ENCODE results near the gene DAAM2.

Gene DAAM2

DNA sequence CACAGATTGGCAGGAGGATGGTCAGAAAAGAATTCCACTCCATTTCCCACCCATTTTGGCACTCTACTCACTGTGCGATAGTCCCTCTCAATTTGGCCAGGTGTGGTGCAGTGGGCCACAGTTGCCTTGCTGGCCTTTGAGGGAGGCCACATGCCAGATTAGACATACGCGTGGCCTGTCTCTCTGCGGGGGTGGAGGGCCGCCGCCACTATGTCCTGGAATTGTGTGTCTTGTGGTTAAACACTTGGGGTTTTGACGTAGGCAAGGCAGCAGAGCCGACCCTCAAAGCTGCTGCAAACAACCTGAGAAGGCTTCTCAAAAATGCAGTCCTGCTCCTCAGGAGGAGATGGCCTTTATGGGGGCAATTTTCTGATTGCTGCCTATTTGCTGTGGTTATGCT lies 4.9 kb upstream of the DAAM2 start:
- TF ChIP-seq ARNT (IDR thresholded peaks at IDR 0.05) (no peak), CTBP1 (IDR thresholded peaks at IDR 0.05; ENCODE audit: borderline replicate concordance) (no peak), SP1 (IDR thresholded peaks at IDR 0.05) (no peak), FOXK2 (IDR thresholded peaks at IDR 0.05) (no peak), BHLHE40 (IDR thresholded peaks at IDR 0.05; ENCODE audit: borderline replicate concordance) (no peak), ZNF384 (IDR thresholded peaks at IDR 0.05) (no peak), ELF4 (IDR thresholded peaks at IDR 0.05) (no peak), HDGF (IDR thresholded peaks at IDR 0.05; ENCODE audit: borderline replicate concordance) (no peak), TARDBP (IDR thresholded peaks at IDR 0.05) (no peak), LEF1 (IDR thresholded peaks at IDR 0.05; ENCODE audit: borderline replicate concordance) (no peak), SUZ12 (IDR thresholded peaks at IDR 0.05) (no peak), FOXA1 (IDR thresholded peaks at IDR 0.05) (no peak), L3MBTL2 (conservative IDR thresholded peaks at IDR 0.05) (no peak)
- TF ChIP-seq, protein P1, sequence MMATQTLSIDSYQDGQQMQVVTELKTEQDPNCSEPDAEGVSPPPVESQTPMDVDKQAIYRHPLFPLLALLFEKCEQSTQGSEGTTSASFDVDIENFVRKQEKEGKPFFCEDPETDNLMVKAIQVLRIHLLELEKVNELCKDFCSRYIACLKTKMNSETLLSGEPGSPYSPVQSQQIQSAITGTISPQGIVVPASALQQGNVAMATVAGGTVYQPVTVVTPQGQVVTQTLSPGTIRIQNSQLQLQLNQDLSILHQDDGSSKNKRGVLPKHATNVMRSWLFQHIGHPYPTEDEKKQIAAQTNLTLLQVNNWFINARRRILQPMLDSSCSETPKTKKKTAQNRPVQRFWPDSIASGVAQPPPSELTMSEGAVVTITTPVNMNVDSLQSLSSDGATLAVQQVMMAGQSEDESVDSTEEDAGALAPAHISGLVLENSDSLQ (IDR thresholded peaks at IDR 0.05), result no peak
- DNase-seq (ENCODE audit: extremely low spot score), result no peak
- CTCF ChIA-PET, result no interaction called here
- POLR2A ChIA-PET, result no interaction called here

GRCh38 chr6:39790772-39791171 lies 1.4 kb upstream of the DAAM2 start:
- TF ChIP-seq FOXK2 (IDR thresholded peaks at IDR 0.05), result no peak
- TF ChIP-seq SUZ12 (IDR thresholded peaks at IDR 0.05), result no peak
- TF ChIP-seq SP1 (IDR thresholded peaks at IDR 0.05), result no peak
- no peak for TF ChIP-seq NFRKB (IDR thresholded peaks at IDR 0.05)
- ChIA-PET CTCF (no interaction called here), POLR2A (no interaction called here)
- no peak for DNase-seq (ENCODE audit: extremely low spot score)

DNA sequence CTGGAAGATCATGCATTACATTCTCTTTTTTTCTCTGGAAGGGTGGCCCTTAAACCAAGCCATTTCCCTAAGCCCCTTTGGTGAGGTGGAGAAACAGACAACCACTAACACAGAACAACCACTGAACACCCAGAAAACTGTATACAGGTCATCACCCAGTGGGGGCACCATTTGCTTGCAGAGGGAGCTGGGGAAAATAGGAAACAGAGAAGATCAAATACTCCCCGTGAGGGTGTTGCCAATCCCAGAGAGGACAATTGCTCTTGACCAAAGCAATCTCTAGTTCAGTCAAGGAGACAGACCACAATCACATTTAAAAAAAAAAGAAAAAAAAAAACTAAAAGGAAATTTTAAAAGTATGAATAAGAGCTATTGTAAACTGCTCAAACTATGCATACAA lies 865 bp upstream of the DAAM2 start:
- TF ChIP-seq ZNF384 (IDR thresholded peaks at IDR 0.05) (no peak), LEF1 (IDR thresholded peaks at IDR 0.05; ENCODE audit: borderline replicate concordance) (no peak), FOXM1 (IDR thresholded peaks at IDR 0.05; ENCODE audit: borderline replicate concordance) (no peak), FOXK2 (IDR thresholded peaks at IDR 0.05) (no peak), L3MBTL2 (conservative IDR thresholded peaks at IDR 0.05) (no peak), FOXA1 (IDR thresholded peaks at IDR 0.05) (no peak), BHLHE40 (IDR thresholded peaks at IDR 0.05; ENCODE audit: borderline replicate concordance) (no peak), TARDBP (IDR thresholded peaks at IDR 0.05) (no peak), SP1 (IDR thresholded peaks at IDR 0.05) (no peak), SUZ12 (IDR thresholded peaks at IDR 0.05) (no peak), ARNT (IDR thresholded peaks at IDR 0.05) (no peak), ELF4 (IDR thresholded peaks at IDR 0.05) (no peak), HDGF (IDR thresholded peaks at IDR 0.05; ENCODE audit: borderline replicate concordance) (no peak), CTBP1 (IDR thresholded peaks at IDR 0.05; ENCODE audit: borderline replicate concordance) (no peak), NFRKB (IDR thresholded peaks at IDR 0.05) (no peak)
- TF ChIP-seq, protein P1 (IDR thresholded peaks at IDR 0.05), result no peak
- ChIA-PET POLR2A (no interaction called here), CTCF (interaction anchor here (0.7 to 1.0 kb wide), 2 partner anchors 37 to 1126 kb away, joined by 3 to 5 read pairs; no protein-coding TSS in a partner anchor)
- no peak for DNase-seq (ENCODE audit: extremely low spot score)

DNA sequence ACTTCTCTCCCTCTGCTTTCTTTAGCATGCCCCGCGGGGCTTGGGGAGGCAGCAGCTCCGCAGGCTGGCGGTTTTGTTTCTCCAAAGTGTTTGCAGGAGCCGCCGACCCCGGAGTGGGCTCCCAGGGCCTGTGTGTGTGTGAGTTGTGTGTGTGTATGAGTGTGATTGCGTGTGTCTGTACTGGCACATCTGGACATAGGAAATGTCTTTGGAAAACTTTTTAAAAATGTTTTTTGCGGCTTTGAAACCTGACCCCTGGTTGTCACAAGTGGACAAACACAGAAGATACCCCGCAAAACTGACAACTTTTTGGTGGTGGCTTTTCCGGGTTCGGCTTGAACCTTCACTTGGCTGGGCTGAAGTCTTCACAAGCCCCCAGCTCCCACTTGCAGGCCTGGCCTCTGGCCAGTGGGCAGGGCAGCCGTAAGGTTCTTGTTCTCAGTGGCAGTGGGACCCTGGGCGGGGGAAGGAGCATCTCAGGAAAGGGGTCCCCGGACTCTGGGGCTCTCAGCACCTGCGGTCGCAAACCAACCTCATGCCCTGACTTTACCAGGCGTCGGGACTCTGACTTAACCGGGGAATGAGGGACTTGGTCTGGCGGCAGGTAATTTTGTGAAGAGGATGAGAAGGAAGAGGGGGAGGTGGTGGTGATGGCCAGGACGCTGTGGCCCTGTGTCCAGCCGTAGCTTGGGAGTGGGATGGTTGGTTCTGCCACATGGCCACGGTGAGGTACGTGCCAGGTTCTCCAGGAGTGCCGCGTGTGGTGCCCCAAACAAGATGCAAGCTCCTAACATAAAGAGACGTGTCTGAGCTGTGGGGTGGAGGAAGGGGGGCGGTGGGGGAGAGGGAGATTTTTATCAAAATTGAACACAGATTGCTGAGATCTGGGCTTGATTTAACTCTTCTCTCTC lies 619 bp downstream of the DAAM2 start:
- CTCF ChIA-PET, result no interaction called here
- TF ChIP-seq, protein P1 (IDR thresholded peaks at IDR 0.05), result no peak
- no peak for TF ChIP-seq SP1 (IDR thresholded peaks at IDR 0.05)
- no peak for TF ChIP-seq CTBP1 (IDR thresholded peaks at IDR 0.05; ENCODE audit: borderline replicate concordance)
- no peak for TF ChIP-seq ZNF384 (IDR thresholded peaks at IDR 0.05)
- no peak for TF ChIP-seq FOXM1 (IDR thresholded peaks at IDR 0.05; ENCODE audit: borderline replicate concordance)
- no peak for TF ChIP-seq SUZ12 (IDR thresholded peaks at IDR 0.05)
- TF ChIP-seq NFRKB (IDR thresholded peaks at IDR 0.05), result no peak
- TF ChIP-seq TARDBP (IDR thresholded peaks at IDR 0.05), result no peak
- no peak for TF ChIP-seq FOXA1 (IDR thresholded peaks at IDR 0.05)
- no peak for TF ChIP-seq ELF4 (IDR thresholded peaks at IDR 0.05)
- TF ChIP-seq ARNT (IDR thresholded peaks at IDR 0.05), result no peak
- TF ChIP-seq FOXK2 (IDR thresholded peaks at IDR 0.05), result no peak
- TF ChIP-seq L3MBTL2 (conservative IDR thresholded peaks at IDR 0.05), result no peak
- no peak for TF ChIP-seq HDGF (IDR thresholded peaks at IDR 0.05; ENCODE audit: borderline replicate concordance)
- TF ChIP-seq LEF1 (IDR thresholded peaks at IDR 0.05; ENCODE audit: borderline replicate concordance), result no peak
- TF ChIP-seq BHLHE40 (IDR thresholded peaks at IDR 0.05; ENCODE audit: borderline replicate concordance), result no peak
- POLR2A ChIA-PET, result no interaction called here
- DNase-seq (ENCODE audit: extremely low spot score), result no peak

DNA sequence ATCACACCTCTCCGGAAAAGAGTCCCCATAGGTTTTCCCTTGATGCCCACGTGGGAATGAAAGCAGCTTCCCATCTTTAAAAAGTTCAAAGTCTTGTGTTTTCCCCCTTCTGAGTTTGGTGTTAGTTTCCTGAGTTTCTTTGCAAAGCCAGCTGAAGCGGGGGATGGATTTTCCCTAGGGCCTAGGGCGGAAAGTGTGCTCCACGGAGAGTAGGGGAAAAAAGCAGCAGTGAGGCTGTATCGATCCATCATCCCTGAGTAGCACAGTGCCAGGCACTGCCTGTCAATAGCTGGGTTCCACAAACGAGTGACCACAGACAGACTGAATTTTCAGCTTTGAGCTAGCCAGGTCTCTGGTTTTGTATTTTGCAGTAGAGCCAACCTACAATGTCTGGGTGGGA lies 1.3 kb downstream of the DAAM2 start:
- ChIA-PET POLR2A (no interaction called here), CTCF (no interaction called here)
- DNase-seq (ENCODE audit: extremely low spot score), result no peak
- no peak for TF ChIP-seq LEF1 (IDR thresholded peaks at IDR 0.05; ENCODE audit: borderline replicate concordance)
- no peak for TF ChIP-seq FOXA1 (IDR thresholded peaks at IDR 0.05)
- TF ChIP-seq FOXM1 (IDR thresholded peaks at IDR 0.05; ENCODE audit: borderline replicate concordance), result no peak
- no peak for TF ChIP-seq ZNF384 (IDR thresholded peaks at IDR 0.05)
- no peak for TF ChIP-seq HDGF (IDR thresholded peaks at IDR 0.05; ENCODE audit: borderline replicate concordance)

GRCh38 chr6:39794231-39794630 lies 2.1 kb downstream of the DAAM2 start:
- TF ChIP-seq SP1 (IDR thresholded peaks at IDR 0.05) (no peak), LEF1 (IDR thresholded peaks at IDR 0.05; ENCODE audit: borderline replicate concordance) (no peak), HDGF (IDR thresholded peaks at IDR 0.05; ENCODE audit: borderline replicate concordance) (no peak), FOXA1 (IDR thresholded peaks at IDR 0.05) (no peak), FOXK2 (IDR thresholded peaks at IDR 0.05) (no peak), TARDBP (IDR thresholded peaks at IDR 0.05) (no peak), ZNF384 (IDR thresholded peaks at IDR 0.05) (no peak), L3MBTL2 (conservative IDR thresholded peaks at IDR 0.05) (no peak), NFRKB (IDR thresholded peaks at IDR 0.05) (no peak), BHLHE40 (IDR thresholded peaks at IDR 0.05; ENCODE audit: borderline replicate concordance) (no peak)
- TF ChIP-seq, protein P1 (IDR thresholded peaks at IDR 0.05), result no peak
- ChIA-PET POLR2A (no interaction called here), CTCF (no interaction called here)
- no peak for DNase-seq (ENCODE audit: extremely low spot score)
